Inferior parietal cortex (tissue), 1 donor: Measurements from ENCODE around the gene TAS2R50.

Experiments
- DNase-seq: peaks from one replicate; pipeline ENCODE4 v3.0.0-alpha.2; 2016; ENCODE audit errors: extremely low spot score

The TAS2R50 gene

GRCh38 chr12:10952645-10953044, 34.1 kb downstream of the TAS2R50 start:
- DNase-seq, result no peak

GRCh38 chr12:10943167-10943566, 43.5 kb downstream of the TAS2R50 start:
- DNase-seq, result no peak

GRCh38 chr12:10941916-10942607, 44.6 kb downstream of the TAS2R50 start:
- DNase-seq, result no peak

- DNase-seq, result no peak
These were observed 45.3 kb downstream of the TAS2R50 start for GRCh38 chr12:10941369-10941768.

- no peak for DNase-seq
These were observed 46.3 kb downstream of the TAS2R50 start for GRCh38 chr12:10940389-10940788.

- DNase-seq, result no peak
These were observed 47.5 kb downstream of the TAS2R50 start, which contains the start of gene TAS2R14 for GRCh38 chr12:10939163-10939562. TAS2R14 (minus strand) TSS chr12:10939263; CDS start chr12:10939207, 56 bp downstream.

GRCh38 chr12:10936506-10936905, 50.2 kb downstream of the TAS2R50 start:
- DNase-seq, result no peak
